HG03354 (cell line): ENCODE data around the gene CITED2.
A peak's percentile ranks its signal among the peaks of the same experiment; 100 is the strongest.
"Not testable (repeated sequence)": the region's sequence is repeated elsewhere in the genome, so short reads cannot be mapped to it uniquely, and the experiment has no call there.

Source experiments
- ATAC-seq: cut with Tn5 transposase; IDR thresholded peaks from one replicate; pipeline ENCODE4 v1.9.1; 2021; ENCODE audit warnings: mild to moderate bottlenecking; ENCODE audit not compliant: unreplicated experiment, poor library complexity, severe bottlenecking

CITED2 gene, protein sequence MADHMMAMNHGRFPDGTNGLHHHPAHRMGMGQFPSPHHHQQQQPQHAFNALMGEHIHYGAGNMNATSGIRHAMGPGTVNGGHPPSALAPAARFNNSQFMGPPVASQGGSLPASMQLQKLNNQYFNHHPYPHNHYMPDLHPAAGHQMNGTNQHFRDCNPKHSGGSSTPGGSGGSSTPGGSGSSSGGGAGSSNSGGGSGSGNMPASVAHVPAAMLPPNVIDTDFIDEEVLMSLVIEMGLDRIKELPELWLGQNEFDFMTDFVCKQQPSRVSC

GRCh38 chr6:139374357-139375225, at the start of gene CITED2:
Gene CITED2, minus strand, starts transcription at chr6:139374648. Its CDS starts 704 bp downstream, at chr6:139373944.
- peak; percentile 73 for ATAC-seq

- no peak for ATAC-seq
Measured at GRCh38 chr6:139423037-139423703, 48.7 kb upstream of the CITED2 start.

DNA sequence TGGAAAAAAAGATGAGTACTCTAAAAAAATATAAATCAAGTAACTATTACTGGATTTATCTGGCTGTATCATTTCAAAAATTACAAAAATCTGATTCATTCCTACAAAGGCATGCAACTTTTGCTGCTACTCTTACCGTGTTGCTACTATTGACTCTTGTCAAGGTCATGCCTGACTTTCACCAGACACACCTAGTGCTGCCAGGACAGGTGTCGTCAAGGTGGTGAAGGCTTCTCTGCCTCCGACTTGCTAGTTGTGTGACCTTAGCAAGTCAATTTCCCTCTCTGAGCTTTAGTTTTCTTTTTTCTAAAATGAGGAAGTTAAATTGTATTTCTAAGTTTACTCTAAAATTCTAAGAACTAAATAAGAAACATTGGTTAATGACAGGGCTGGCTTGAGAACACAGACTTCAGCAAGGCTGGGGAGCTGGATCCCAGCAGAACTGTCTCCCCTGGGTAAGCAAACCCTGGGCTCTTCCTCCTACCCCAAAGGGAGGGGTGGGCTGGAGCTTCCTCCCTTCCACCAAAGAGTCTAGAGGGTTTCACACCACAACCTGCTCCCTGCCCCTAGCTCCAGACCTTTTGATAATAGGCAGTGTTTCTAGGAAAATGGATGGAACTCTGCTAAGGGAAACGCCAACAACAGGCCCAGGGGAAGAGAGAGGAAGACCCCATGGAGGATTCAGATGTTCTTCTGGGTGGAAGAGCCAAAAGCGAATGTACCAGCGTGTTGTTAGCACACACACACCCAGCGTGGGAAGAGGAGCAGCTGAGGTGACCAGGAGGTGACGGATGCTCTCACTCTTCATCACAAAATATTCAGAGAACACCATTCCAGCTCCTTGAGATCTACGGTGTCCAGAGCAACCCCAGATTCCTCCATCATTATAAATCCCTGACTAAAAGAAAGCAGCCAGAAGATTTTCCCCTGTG, 47.9 kb upstream of the CITED2 start:
- ATAC-seq, result no peak

- no peak for ATAC-seq
Measured at GRCh38 chr6:139418481-139419132, 44.2 kb upstream of the CITED2 start.

- no peak for ATAC-seq
Measured at GRCh38 chr6:139416146-139416545, 41.7 kb upstream of the CITED2 start.

DNA sequence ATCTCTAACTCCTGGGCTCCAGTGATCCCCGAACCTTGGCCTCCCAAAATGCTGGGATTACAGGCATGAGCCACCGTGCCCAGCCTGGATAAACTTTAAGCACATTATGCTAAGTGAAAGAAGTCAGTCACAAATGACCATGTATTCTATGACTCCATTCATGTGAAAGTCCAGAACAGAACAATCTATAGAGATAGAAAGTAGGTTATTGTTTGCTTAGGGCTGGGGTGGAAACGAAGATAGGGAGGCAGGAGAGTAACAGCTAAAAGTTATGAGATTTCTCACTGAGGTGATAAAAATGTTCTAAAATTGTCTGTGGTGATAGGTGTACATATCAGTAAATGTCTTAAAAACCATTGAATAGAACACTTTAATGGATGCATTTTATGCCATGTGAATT, 40.9 kb upstream of the CITED2 start:
- ATAC-seq, result no peak

DNA sequence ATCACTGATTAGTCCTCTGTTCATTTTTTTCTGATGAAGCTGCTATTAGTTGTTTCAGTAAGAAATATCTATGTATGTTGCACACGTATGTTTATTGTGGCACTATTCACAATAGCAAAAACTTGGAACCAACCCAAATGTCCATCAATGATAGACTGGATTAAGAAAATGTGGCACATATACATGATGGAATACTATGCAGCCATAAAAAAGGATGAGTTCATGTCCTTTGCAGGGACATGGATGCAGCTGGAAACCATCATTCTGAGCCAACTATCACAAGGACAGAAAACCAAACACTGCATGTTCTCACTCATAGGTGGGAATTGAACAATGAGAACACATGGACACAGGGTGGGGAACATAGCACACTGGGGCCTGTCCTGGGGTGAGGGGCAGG, 37.7 kb upstream of the CITED2 start:
- not testable (repeated sequence) for ATAC-seq

DNA sequence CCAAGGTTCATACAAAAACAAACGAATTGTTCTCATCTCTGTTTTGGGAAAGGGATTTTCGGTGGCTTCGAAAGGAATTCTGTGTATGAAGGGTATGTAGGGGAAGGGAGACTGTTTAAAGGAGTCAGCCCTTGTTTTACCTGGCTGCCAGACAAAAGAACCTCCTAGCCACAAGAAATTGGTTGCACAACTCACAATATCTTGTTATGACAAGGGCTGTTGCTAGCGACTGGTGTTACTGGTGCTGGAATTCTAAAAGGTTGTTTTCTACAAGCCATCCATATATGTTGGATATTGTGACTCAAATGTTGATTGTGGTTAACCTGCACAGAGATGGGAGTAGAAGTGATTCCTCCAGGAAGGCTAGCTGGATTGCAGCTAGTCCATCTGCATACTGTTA, 34.6 kb upstream of the CITED2 start:
- no peak for ATAC-seq

DNA sequence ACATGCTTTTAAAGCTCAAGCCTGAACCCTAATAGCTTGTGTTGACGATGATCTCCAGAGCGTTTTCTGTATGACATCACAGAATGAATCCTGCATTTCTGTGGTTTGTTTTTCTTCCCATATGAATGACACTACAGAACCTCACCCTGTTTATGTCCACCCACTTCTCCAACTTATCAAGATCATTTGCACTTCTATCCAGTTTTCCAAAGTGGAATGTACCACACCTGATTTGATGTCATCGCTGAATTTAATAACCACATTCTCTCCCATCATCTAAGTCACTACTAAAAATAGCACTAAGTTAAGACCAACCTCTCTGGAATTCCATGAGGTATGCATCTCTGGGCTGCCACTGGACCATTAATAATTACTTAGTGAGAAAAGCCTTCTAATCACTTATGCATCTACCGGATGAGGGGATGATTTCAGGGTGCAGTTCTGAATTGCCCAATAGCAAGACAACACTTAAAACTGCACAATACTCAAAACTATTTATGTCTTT, 33.3 kb upstream of the CITED2 start:
- ATAC-seq, result no peak

DNA sequence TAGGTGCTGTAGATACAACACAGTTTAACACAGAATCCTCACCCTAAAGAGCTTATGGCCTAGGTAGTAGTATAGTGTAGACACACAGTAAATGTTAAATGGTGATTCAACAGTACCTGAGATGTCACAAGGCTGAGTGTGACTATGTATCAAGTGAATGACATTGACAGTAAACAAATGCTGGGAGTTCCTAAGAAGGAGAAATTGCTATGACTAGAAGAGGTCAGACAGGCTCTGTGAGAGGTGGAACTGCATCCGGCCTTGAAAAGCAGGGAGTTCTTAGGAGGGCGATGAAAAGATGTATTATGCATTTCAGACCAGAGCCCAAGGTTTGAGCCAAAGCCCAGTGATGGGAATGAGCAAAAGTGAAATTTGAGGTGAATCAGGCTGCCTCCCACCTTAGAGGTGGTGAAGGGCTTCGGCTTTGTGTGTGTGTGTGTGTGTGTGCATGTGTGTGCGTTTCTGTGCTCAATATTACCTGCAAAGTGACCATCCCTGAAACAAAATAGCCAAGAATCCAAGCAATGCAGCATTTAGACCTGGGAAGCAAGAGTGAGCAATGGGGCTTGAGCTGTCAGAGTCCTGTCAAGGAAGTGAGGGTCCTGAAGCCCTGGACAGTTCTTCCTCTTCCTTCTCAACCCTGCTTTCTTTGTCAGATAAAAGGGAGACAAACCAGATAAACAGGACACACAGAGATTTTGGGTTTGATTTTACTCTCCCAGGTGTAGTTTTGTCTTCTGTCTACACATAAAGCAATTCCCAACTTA, 32.3 kb upstream of the CITED2 start:
- ATAC-seq, result no peak

GRCh38 chr6:139402876-139403386, 28.5 kb upstream of the CITED2 start:
- ATAC-seq, result no peak

DNA sequence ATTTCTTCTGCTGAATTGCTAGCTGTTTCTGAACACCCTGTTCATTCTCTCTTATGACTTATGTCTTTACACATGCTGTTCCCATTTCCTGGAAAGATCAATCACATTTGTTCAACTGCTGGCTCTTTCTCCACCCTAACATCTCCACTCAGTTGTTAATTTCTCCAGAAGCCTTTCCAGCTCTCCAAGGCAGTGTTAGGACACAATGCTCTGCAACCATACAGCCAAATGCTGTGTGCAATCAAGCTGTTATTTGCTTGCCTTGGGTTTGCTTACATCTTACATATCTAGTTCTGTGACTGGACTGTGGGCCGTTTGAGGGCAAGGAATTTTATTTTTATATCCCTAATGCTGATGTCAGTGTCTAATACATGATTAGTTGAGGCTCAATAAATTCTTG, 24.2 kb upstream of the CITED2 start:
- ATAC-seq, result no peak

DNA sequence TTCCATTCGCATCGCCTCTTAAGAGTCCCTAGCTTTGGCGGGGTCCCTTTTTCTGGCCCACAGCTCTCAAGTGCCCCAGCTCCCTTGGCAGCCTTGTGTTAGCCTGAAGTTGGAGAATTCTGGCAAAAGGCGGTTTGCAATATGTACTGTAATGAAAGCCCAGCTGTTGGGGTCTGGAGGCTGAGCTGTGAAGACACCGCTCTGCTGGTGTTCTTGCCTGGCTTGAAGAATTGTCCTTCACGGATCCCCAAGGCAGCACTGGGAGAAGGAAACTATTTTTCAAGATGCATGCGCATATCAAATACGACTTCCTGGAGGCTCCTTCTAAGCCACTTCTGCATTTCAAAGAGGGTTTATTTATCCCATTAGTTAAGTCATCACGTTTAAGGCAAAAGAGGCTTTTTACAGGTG, 21.4 kb upstream of the CITED2 start:
- no peak for ATAC-seq

DNA sequence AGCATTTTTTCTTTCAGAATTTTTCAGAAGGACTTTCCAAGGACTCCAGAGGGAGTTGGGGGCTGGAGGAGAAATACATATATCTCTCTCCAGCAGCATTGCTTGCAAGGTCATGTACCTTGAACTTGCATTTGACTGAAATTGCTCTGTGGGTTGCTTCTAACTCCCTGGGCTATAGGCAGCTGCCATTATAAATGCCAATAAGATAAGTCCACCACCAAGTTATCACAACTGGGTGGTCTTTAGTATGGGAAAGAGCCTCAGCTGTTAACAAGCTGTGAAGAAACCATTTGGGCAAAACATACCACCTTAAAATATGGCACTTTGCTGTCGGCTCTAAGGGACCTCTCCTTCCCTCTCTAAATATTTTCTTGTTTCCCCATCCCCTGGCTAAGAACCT, 20.9 kb upstream of the CITED2 start:
- no peak for ATAC-seq

- no peak for ATAC-seq
Measured at GRCh38 chr6:139394027-139394649, 19.7 kb upstream of the CITED2 start.

- ATAC-seq, result peak; percentile 96
Measured at GRCh38 chr6:139392794-139393193, 18.3 kb upstream of the CITED2 start.

DNA sequence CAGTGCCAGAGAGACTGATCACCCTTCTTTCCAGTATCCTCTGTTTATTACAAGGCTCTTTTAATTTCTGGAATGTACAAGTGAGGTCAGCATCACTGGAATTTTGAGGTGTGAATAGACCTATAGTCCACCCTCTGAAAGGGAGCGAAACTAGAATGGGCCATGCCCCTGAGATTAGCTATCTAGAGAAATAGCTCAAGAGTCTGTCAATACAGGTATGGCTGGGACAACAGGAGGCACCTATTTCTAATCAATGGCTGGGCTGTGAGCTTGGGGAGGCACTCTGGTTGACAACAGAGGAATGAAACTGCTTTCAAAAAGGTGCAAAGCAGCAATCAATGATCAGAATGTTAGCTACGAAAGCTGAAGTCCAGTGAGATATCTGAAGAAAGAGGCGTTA, 17.3 kb upstream of the CITED2 start:
- no peak for ATAC-seq

GRCh38 chr6:139390447-139390846, 16.0 kb upstream of the CITED2 start:
- no peak for ATAC-seq
